ENCODE results near the gene EIPR1. TPM values are rescaled to one million over a fixed set of nuclear protein-coding genes. Genes with fewer than 3 reads are reported as not detected.

EIPR1 gene
- total RNA-seq, 1 donor from 2014 or later, result 27.8 TPM

GRCh38 chr2:3268705-3269029 is 109.0 kb downstream of the EIPR1 start:
- no peaks in the 10 kb centered on the region for H3K27me3 ChIP-seq (ENCODE audit: insufficient read depth, low read length)
- TF ChIP-seq EZH2 (IDR thresholded peaks at IDR 0.05; ENCODE audit: insufficient read depth, low read length) (no peak), CTCF (IDR thresholded peaks at IDR 0.05; ENCODE audit: insufficient read depth, low read depth, low read length) (no peak)
- no peak overlapping the region for H3K27ac ChIP-seq (ENCODE audit: low read depth, low read length)
- Mint-ChIP-seq H3K27ac (ENCODE audit: unreplicated experiment) (no peak overlapping the region), H3K36me3 (ENCODE audit: low read depth, unreplicated experiment) (peaks cover 11% of the 10 kb centered on the region), H3K27me3 (ENCODE audit: low read depth, unreplicated experiment) (no peaks in the 10 kb centered on the region), H3K9me3 (ENCODE audit: unreplicated experiment) (peaks cover 3% of the 10 kb centered on the region), H3K4me3 (ENCODE audit: unreplicated experiment) (no peak overlapping the region), H3K4me1 (ENCODE audit: low read depth, unreplicated experiment) (peaks cover 3% of the 10 kb centered on the region)
- peaks cover 2% of the 10 kb centered on the region for H3K9me3 ChIP-seq (ENCODE audit: insufficient read depth, low read depth, low read length)
- FAIRE-seq (no peak), DNase-seq (ENCODE audit: low read depth) (no peak)
- no peaks in the 10 kb centered on the region for H3K36me3 ChIP-seq (ENCODE audit: insufficient read depth, low read length)
- no peak overlapping the region for H3K9ac ChIP-seq (ENCODE audit: low read length)
- peaks cover 28% of the 10 kb centered on the region for H4K20me1 ChIP-seq (ENCODE audit: insufficient read depth, low read length)
- H3K4me2 ChIP-seq (ENCODE audit: low read length), result no peak overlapping the region
- H2AFZ ChIP-seq (ENCODE audit: low read depth, low read length), result no peak overlapping the region
- H3K4me1 ChIP-seq (ENCODE audit: insufficient read depth, low read length), result no peaks in the 10 kb centered on the region
- H3K4me3 ChIP-seq (ENCODE audit: insufficient read depth, low read depth, low read length), result no peak overlapping the region
- H3K79me2 ChIP-seq (ENCODE audit: insufficient read depth, low read length), result no peaks in the 10 kb centered on the region

- no peak overlapping the region for H3K27ac Mint-ChIP-seq (ENCODE audit: unreplicated experiment)
- no peak for TF ChIP-seq EZH2 (IDR thresholded peaks at IDR 0.05; ENCODE audit: insufficient read depth, low read length)
- no peak for TF ChIP-seq CTCF (IDR thresholded peaks at IDR 0.05; ENCODE audit: insufficient read depth, low read depth, low read length)
- peaks cover 3% of the 10 kb centered on the region for H3K9me3 Mint-ChIP-seq (ENCODE audit: unreplicated experiment)
- H3K4me2 ChIP-seq (ENCODE audit: low read length), result no peak overlapping the region
- H3K27ac ChIP-seq (ENCODE audit: low read depth, low read length), result no peak overlapping the region
- DNase-seq (ENCODE audit: low read depth) (no peak), FAIRE-seq (no peak)
- no peak overlapping the region for H2AFZ ChIP-seq (ENCODE audit: low read depth, low read length)
- no peaks in the 10 kb centered on the region for H3K36me3 ChIP-seq (ENCODE audit: insufficient read depth, low read length)
- H3K4me3 ChIP-seq (ENCODE audit: insufficient read depth, low read depth, low read length), result no peak overlapping the region
- H3K9me3 ChIP-seq (ENCODE audit: insufficient read depth, low read depth, low read length), result peaks cover 2% of the 10 kb centered on the region
- no peaks in the 10 kb centered on the region for H3K79me2 ChIP-seq (ENCODE audit: insufficient read depth, low read length)
- H3K27me3 ChIP-seq (ENCODE audit: insufficient read depth, low read length), result no peaks in the 10 kb centered on the region
- H3K4me3 Mint-ChIP-seq (ENCODE audit: unreplicated experiment), result no peak overlapping the region
- H4K20me1 ChIP-seq (ENCODE audit: insufficient read depth, low read length), result peaks cover 31% of the 10 kb centered on the region
- no peaks in the 10 kb centered on the region for H3K4me1 ChIP-seq (ENCODE audit: insufficient read depth, low read length)
- peaks cover 3% of the 10 kb centered on the region for H3K4me1 Mint-ChIP-seq (ENCODE audit: low read depth, unreplicated experiment)
- H3K36me3 Mint-ChIP-seq (ENCODE audit: low read depth, unreplicated experiment), result peaks cover 13% of the 10 kb centered on the region
- no peaks in the 10 kb centered on the region for H3K27me3 Mint-ChIP-seq (ENCODE audit: low read depth, unreplicated experiment)
- no peak overlapping the region for H3K9ac ChIP-seq (ENCODE audit: low read length)
Observed at GRCh38 chr2:3267869-3268704, 109.5 kb downstream of the EIPR1 start.
